Colonic mucosa (tissue), 2 donors: ENCODE measurements around the gene FBLL1. TPM values are rescaled to one million over a fixed set of nuclear protein-coding genes. Genes with fewer than 3 reads are reported as not detected.

ENCODE experiments used
- microRNA-seq: library from miRNA; unstranded; fragments of <30 nt; microRNA quantifications from one replicate; pipeline ENCODE4, GENCODE V29; 2019
- total RNA-seq, 2 donors: library from RNA; stranded (reverse); fragmentation: NEBNext Ultra II Directional in 1 of 2; extraction: Animal tissue kit (Norgen Biotek cat#: 25700) in 1 of 2; gene quantifications; one replicate each; pipeline ENCODE4 v1.2.1, GENCODE V29; 2021
- donor health status: DM: no; HTN: no; CAD: no.
- donor health status: DM: no; HTN: no; CAD: no.

The FBLL1 gene
- total RNA-seq, 2 donors from 2014 or later: 0.58 TPM; not detected in 1

Small RNA genes within 50 kb of the gene (microRNA-seq; reads per million reads assigned to microRNA genes)
- gene MIR103A1 (not detected), gene MIR103B1 (not detected)

Other genes with a start within 250 kb of the FBLL1 start
- 10 to 100 TPM; 15.3 to 33.3 TPM for gene WWC1, start 237.7 kb upstream of the FBLL1 start, total RNA-seq
- 10 to 100 TPM; 61.8 to 85.5 TPM for gene RARS1, start 42.8 kb upstream of the FBLL1 start, total RNA-seq
- gene PANK3, start 50.1 kb downstream of the FBLL1 start, total RNA-seq: 100 to 1,000 TPM; 114 to 190 TPM